ENCODE data around the gene ADAMTSL4. TPM values are rescaled to one million over a fixed set of nuclear protein-coding genes. Genes with fewer than 3 reads are reported as not detected.
"Not testable (repeated sequence)": the region's sequence is repeated elsewhere in the genome, so short reads cannot be mapped to it uniquely, and the experiment has no call there.

Gene ADAMTSL4
- total and polyA plus RNA-seq, 2 experiments from 2014 or later = 44.2 to 51.9 TPM

DNA sequence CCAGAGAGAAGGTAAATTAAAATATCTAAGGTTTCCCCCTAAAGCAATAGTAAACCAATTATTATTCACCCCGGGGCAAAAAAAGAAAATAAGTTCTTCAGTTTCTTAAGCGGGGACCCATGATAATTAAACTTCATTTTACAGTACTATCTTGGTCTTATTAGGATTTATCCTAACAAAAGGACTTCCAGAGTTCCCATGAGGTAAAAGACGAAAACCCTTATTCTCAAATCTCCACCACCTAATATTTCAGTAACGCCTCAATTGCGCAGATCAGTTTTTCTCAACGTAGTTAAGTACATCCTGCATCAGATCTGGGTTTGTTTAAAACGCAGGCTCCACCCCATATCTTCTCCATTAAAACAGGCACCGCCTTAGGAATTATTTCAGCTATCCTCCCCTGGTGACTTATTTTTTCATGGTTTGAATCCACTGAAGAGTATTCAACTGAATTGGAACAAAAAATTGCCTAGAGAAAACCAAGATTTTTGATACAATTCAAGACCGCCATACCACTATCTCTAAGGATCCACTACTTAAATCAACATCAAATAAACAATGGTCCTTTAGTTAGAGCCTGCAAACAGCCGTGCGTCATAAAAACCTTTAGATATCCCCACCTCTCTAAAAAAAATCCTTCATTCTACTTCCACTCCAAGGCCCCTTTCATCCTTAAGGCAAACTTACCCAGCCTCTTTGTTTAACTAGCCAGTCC is 28.5 kb downstream of the ADAMTSL4 start:
- Histone ChIP-seq H3K27me3 (no peaks in the 10 kb centered on the region), H3K27ac (peak overlapping the region; percentile 99), H3K4me1 (ENCODE audit: low read depth) (peaks cover 31% of the 10 kb centered on the region), H3K4me3 (peak overlapping the region; percentile 76), H3K36me3 (peaks cover 39% of the 10 kb centered on the region), H3K9me3 (ENCODE audit: low read depth) (no peaks in the 10 kb centered on the region)
- TF ChIP-seq, protein P1, sequence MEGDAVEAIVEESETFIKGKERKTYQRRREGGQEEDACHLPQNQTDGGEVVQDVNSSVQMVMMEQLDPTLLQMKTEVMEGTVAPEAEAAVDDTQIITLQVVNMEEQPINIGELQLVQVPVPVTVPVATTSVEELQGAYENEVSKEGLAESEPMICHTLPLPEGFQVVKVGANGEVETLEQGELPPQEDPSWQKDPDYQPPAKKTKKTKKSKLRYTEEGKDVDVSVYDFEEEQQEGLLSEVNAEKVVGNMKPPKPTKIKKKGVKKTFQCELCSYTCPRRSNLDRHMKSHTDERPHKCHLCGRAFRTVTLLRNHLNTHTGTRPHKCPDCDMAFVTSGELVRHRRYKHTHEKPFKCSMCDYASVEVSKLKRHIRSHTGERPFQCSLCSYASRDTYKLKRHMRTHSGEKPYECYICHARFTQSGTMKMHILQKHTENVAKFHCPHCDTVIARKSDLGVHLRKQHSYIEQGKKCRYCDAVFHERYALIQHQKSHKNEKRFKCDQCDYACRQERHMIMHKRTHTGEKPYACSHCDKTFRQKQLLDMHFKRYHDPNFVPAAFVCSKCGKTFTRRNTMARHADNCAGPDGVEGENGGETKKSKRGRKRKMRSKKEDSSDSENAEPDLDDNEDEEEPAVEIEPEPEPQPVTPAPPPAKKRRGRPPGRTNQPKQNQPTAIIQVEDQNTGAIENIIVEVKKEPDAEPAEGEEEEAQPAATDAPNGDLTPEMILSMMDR (IDR thresholded peaks at IDR 0.05; ENCODE audit: low read depth, low read length) = no peak
- peak in 1 of 2 donors; percentile 63 for DNase-seq (ENCODE audit: low read depth in 1 of 2, low spot score in 1 of 2)

DNA sequence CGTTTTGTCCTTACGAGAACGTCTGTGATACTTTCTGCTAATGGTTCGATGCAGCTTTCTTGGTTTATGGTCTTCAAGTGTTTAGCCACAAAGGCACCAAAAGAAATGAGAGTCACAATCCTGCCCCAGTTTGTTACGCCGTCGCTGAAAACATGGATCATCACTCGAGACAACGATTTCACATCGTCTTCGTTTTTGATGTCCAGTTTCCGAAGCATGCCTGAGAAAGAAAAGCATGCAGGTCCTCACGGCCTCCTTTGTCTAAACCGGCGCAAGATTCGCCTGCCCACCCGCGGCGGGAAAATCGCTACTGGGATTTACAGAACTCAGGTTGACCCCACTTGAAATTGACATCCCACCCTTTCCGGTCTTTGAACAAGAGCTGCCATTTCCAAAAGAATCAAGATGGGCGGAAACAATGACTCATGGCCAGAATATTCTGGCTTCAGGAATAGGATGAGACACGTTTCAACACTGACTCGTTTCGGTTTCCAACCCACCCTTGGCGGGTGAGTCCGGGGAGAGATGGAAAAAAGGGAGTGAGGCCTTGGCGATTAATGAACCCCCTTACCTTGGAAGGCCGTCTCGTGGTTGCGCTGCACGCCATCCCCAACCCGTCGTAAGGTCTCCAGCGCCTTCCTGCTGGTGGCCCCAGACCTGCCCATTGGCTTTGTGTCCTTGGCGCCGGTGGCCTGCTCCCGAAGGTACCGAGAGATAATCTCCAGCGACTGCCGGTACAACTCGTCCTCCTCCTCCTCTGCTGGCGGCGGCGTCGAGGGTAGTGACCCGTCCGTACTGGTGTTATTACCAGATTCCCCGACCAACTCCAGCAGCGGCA is 29.3 kb downstream of the ADAMTSL4 start:
- peak overlapping the region; percentile 76 for H3K4me3 ChIP-seq
- TF ChIP-seq, protein P1 (IDR thresholded peaks at IDR 0.05; ENCODE audit: low read depth, low read length) = no peak
- H3K36me3 ChIP-seq = peaks cover 32% of the 10 kb centered on the region
- peak; percentile 69 to 93 for DNase-seq (ENCODE audit: low read depth in 1 of 2, low spot score in 1 of 2)
- H3K4me1 ChIP-seq (ENCODE audit: low read depth) = peaks cover 31% of the 10 kb centered on the region
- peak overlapping the region; percentile 99 for H3K27ac ChIP-seq
- H3K9me3 ChIP-seq (ENCODE audit: low read depth) = no peaks in the 10 kb centered on the region
- no peaks in the 10 kb centered on the region for H3K27me3 ChIP-seq

DNA sequence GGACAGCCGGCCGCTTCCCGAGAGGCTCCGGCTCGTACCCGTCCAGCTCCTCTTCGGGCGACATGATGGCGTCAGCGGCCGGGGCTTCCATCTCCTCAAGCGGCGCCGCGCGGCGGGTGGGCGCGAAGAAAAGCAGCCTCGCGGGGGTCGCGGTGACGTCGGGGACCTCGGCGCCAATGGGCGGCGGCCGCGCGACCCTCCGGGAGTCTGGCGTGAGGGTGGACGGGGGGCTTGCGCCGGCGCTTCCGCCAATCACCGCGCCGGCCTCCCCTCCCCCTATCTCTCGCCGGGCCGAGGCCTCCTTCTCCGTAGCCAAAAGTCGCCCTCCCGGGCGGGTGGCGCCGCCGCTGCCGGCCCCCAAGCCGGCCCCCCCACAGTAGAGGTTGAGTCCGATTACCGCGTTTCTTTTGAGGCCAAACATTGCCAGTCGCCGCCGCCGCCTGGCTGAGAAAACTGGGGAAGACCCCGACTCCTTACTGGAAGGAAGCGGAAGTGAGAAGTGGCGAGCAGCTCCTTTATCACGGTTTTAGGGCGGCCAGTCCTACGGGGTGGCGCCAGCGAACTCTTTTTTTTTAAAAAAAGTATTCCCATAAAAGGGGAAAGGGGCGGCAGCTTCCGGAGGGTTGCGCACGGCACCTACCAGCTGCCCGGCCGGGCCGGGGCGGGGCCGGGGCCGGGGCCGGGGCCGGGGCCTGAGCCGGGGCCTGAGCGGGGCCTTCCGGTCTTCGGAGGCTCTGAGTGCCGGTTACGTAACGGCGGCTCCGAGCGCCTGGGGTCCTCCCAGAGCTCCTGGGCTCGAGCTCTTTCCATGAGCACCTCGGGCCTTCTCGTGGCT is 30.1 kb downstream of the ADAMTSL4 start, which contains the start of gene MCL1:
TSS of gene MCL1 (minus strand) at position 501 of the 835 bp plus-strand sequence. CDS start at position 421, 80 bp downstream.
- Histone ChIP-seq H3K27me3 (no peaks in the 10 kb centered on the region), H3K36me3 (peaks cover 29% of the 10 kb centered on the region), H3K27ac (peak within 1 kb of the TSS; percentile 99), H3K4me3 (peak within 1 kb of the TSS; percentile 76), H3K9me3 (ENCODE audit: low read depth) (no peaks in the 10 kb centered on the region), H3K4me1 (ENCODE audit: low read depth) (peaks cover 30% of the 10 kb centered on the region)
- TF ChIP-seq, protein P1 (IDR thresholded peaks at IDR 0.05; ENCODE audit: low read depth, low read length) = no peak
- peak; percentile 97 for DNase-seq (ENCODE audit: low read depth in 1 of 2, low spot score in 1 of 2)

DNA sequence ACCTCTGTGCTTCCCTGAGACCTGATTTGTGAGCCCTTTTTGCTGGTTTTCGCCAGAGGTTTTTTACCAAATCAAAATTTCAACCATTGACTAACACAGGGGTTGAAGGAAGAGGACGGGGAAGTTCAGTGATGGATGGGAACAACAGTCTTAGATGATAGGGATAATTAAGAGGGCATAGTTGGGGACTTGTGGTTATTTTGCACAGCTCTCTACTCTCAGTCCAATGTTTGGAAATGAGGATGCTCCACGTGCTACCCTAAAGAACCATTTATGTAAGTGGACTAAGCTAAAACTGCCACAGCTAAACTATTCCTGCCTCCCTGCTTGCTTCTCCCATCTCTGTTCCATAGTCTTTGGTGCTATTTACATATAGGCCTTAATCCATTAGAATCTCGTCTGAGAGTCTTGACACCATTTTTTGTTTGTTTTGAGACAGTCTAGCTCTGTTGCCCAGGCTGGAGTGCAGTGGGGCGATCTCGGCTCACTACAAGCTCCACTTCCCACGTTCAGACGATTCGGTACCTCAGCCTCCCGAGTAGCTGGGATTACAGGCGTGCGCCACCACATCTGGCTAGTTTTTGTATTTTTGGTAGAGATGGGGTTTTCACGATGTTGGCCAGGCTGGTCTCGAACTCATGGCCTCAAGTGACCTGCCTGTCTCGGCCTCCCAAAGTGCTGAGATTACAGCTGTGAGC is 30.9 kb downstream of the ADAMTSL4 start:
- DNase-seq (ENCODE audit: low read depth in 1 of 2, low spot score in 1 of 2) = no peak
- Histone ChIP-seq H3K9me3 (ENCODE audit: low read depth) (no peaks in the 10 kb centered on the region), H3K27ac (peak overlapping the region; percentile 99), H3K27me3 (no peaks in the 10 kb centered on the region), H3K4me3 (peak overlapping the region; percentile 76), H3K4me1 (ENCODE audit: low read depth) (peaks cover 23% of the 10 kb centered on the region), H3K36me3 (peaks cover 21% of the 10 kb centered on the region)
- TF ChIP-seq, protein P1 (IDR thresholded peaks at IDR 0.05; ENCODE audit: low read depth, low read length) = no peak

DNA sequence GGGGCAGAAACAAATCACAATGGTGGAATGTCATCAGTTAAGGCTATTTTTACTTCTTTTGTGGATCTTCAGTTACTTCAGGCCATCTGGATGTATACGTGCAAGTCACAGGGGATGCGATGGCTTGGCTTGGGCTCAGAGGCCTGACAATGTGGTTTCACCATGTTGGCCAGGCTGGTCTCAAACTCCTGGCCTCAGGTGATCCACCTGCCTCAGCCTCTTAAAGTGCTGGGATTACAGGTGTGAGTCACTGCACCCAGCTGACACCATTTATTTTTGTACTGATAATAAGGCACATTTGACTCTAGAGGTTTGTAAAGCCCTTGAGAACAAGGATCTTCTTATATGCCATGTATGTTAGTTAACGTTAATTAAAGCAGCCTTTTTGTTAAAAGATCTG is 31.8 kb downstream of the ADAMTSL4 start:
- peaks cover 14% of the 10 kb centered on the region for H3K4me1 ChIP-seq (ENCODE audit: low read depth)
- H3K27ac ChIP-seq; DNase-seq (ENCODE audit: low read depth in 1 of 2, low spot score in 1 of 2); H3K9me3 ChIP-seq (ENCODE audit: low read depth); H3K4me3 ChIP-seq; H3K27me3 ChIP-seq: not testable (repeated sequence)
- H3K36me3 ChIP-seq = peaks cover 12% of the 10 kb centered on the region

DNA sequence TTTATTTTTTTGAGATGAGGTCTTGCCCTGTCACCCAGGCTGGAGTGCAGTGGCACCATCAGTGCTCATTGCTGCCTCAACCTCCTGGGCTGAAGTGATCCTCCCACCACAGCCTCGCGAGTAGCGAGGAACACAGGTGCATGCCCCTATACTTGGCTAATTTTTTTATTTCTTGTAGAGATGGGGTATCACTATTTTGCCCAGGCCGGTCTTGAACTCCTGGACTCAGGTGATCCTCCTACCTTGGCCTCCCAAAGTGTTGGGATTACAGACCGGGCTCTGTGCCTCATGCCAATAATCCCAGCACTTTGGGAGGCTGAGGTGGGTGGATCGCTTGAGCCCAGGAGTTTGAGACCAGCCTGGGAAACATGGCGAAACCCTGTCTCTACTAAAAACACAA is 32.2 kb downstream of the ADAMTSL4 start:
- not testable (repeated sequence) for H3K27me3 ChIP-seq; H3K4me3 ChIP-seq; H3K4me1 ChIP-seq (ENCODE audit: low read depth); DNase-seq (ENCODE audit: low read depth in 1 of 2, low spot score in 1 of 2); H3K36me3 ChIP-seq; H3K9me3 ChIP-seq (ENCODE audit: low read depth); H3K27ac ChIP-seq

DNA sequence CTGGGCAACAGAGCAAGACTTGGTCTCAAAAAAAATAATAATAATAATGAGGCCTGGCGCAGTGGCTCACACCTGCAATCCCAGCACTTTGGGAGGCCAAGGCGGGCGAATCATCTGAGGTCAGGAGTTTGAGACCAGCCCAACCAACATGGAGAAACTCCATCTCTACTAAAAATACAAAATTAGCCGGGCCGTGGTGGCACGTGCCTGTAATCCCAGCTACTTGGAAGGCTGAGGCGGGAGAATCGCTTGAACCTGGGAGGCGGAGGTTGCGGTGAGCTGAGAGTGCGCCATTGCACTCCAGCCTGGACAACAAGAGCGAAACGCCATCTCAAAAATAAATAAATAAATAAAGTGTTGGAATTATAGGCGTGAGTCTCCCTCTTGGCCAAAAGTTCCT is 32.8 kb downstream of the ADAMTSL4 start:
- H3K27ac ChIP-seq; H3K4me1 ChIP-seq (ENCODE audit: low read depth); H3K4me3 ChIP-seq; H3K27me3 ChIP-seq; H3K9me3 ChIP-seq (ENCODE audit: low read depth); H3K36me3 ChIP-seq; DNase-seq (ENCODE audit: low read depth in 1 of 2, low spot score in 1 of 2): not testable (repeated sequence)

Data from cardiac muscle cell (in vitro differentiated cells and primary cell).